Measurements from ENCODE around the gene ZNF628. TPM values are rescaled to one million over a fixed set of nuclear protein-coding genes. Genes with fewer than 3 reads are reported as not detected.

Gene ZNF628
- total RNA-seq, 1 experiment from 2014 or later: 16.7 TPM

GRCh38 chr19:55491546-55492360 is 15.3 kb downstream of the ZNF628 start:
- Histone ChIP-seq H3K36me3 (ENCODE audit: insufficient read depth, low read length, poor library complexity, severe bottlenecking) (no peaks in the 10 kb centered on the region), H3K4me1 (ENCODE audit: insufficient read depth, low read length, poor library complexity, severe bottlenecking) (peaks cover 19% of the 10 kb centered on the region), H3K4me3 (ENCODE audit: low read depth, low read length, poor library complexity, severe bottlenecking) (no peak overlapping the region), H3K27ac (ENCODE audit: low read depth, low read length, poor library complexity, severe bottlenecking) (no peak overlapping the region), H3K27me3 (replicated peaks; ENCODE audit: insufficient read depth, low read depth, low read length, poor library complexity) (no peaks in the 10 kb centered on the region), H3K9me3 (ENCODE audit: low read depth, low read length, poor library complexity, severe bottlenecking) (no peaks in the 10 kb centered on the region)
- CTCF ChIA-PET: no interaction called here
- POLR2A ChIA-PET (ENCODE audit: low non-redundant PET): no interaction called here
- BruUV-seq (replicated peaks): no TSS peak
- no peak for DNase-seq (ENCODE audit: low spot score)
- TF ChIP-seq CTCF (conservative IDR thresholded peaks at IDR 0.05; ENCODE audit: low read depth, low read length): no peak
- no peak for TF ChIP-seq EZH2 (IDR thresholded peaks at IDR 0.05; ENCODE audit: borderline replicate concordance, low read depth, low read length, poor library complexity, severe bottlenecking)
- intact Hi-C loops (cut with micrococcal nuclease; ENCODE audit: unreplicated experiment): no loop called here

GRCh38 chr19:55492362-55492944 is 16.0 kb downstream of the ZNF628 start:
- ChIA-PET CTCF (no interaction called here), POLR2A (ENCODE audit: low non-redundant PET) (no interaction called here)
- DNase-seq (ENCODE audit: low spot score): no peak
- H3K4me1 ChIP-seq (ENCODE audit: insufficient read depth, low read length, poor library complexity, severe bottlenecking): peaks cover 12% of the 10 kb centered on the region
- no TSS peak for BruUV-seq (replicated peaks)
- intact Hi-C loops (cut with micrococcal nuclease; ENCODE audit: unreplicated experiment): no loop called here
- no peaks in the 10 kb centered on the region for H3K27me3 ChIP-seq (replicated peaks; ENCODE audit: insufficient read depth, low read depth, low read length, poor library complexity)
- H3K9me3 ChIP-seq (ENCODE audit: low read depth, low read length, poor library complexity, severe bottlenecking): no peaks in the 10 kb centered on the region
- no peaks in the 10 kb centered on the region for H3K36me3 ChIP-seq (ENCODE audit: insufficient read depth, low read length, poor library complexity, severe bottlenecking)
- TF ChIP-seq EZH2 (IDR thresholded peaks at IDR 0.05; ENCODE audit: borderline replicate concordance, low read depth, low read length, poor library complexity, severe bottlenecking) (no peak), CTCF (conservative IDR thresholded peaks at IDR 0.05; ENCODE audit: low read depth, low read length) (no peak)
- no peak overlapping the region for H3K27ac ChIP-seq (ENCODE audit: low read depth, low read length, poor library complexity, severe bottlenecking)
- no peak overlapping the region for H3K4me3 ChIP-seq (ENCODE audit: low read depth, low read length, poor library complexity, severe bottlenecking)

- DNase-seq (ENCODE audit: low spot score): no peak
- no peaks in the 10 kb centered on the region for H3K27me3 ChIP-seq (replicated peaks; ENCODE audit: insufficient read depth, low read depth, low read length, poor library complexity)
- TF ChIP-seq CTCF (conservative IDR thresholded peaks at IDR 0.05; ENCODE audit: low read depth, low read length) (no peak), EZH2 (IDR thresholded peaks at IDR 0.05; ENCODE audit: borderline replicate concordance, low read depth, low read length, poor library complexity, severe bottlenecking) (no peak)
- H3K9me3 ChIP-seq (ENCODE audit: low read depth, low read length, poor library complexity, severe bottlenecking): no peaks in the 10 kb centered on the region
- H3K27ac ChIP-seq (ENCODE audit: low read depth, low read length, poor library complexity, severe bottlenecking): no peak overlapping the region
- intact Hi-C loops (cut with micrococcal nuclease; ENCODE audit: unreplicated experiment): no loop called here
- POLR2A ChIA-PET (ENCODE audit: low non-redundant PET): no interaction called here
- H3K4me3 ChIP-seq (ENCODE audit: low read depth, low read length, poor library complexity, severe bottlenecking): no peak overlapping the region
- CTCF ChIA-PET: no interaction called here
- no peaks in the 10 kb centered on the region for H3K36me3 ChIP-seq (ENCODE audit: insufficient read depth, low read length, poor library complexity, severe bottlenecking)
- peaks cover 6% of the 10 kb centered on the region for H3K4me1 ChIP-seq (ENCODE audit: insufficient read depth, low read length, poor library complexity, severe bottlenecking)
- BruUV-seq (replicated peaks): no TSS peak
Observed at GRCh38 chr19:55493052-55493644, 16.7 kb downstream of the ZNF628 start.

All from A673 (cell line).